Liver (tissue), 9 donors: ENCODE measurements around the gene FAM120B. TPM values are rescaled to one million over a fixed set of nuclear protein-coding genes. Genes with fewer than 3 reads are reported as not detected.
A peak's percentile ranks its signal among the peaks of the same experiment; 100 is the strongest.

Experiments
- DNase-seq: peaks from one replicate; pipeline ENCODE4 v3.0.0-alpha.2; 2017; ENCODE audit warnings: low spot score
- H3K27ac ChIP-seq, 2 donors: one replicate each; pipeline ENCODE4 v1.7.0; 2013; ENCODE audit warnings: inconsistent platforms in 2 of 2, low read length in 2 of 2, control low read depth in 1 of 2, low read depth in 1 of 2, mild to moderate bottlenecking in 1 of 2
- H3K27me3 ChIP-seq, 4 donors: one replicate each; pipeline versions ENCODE4 v1.6.1 to v1.7.0; 2013; ENCODE audit warnings: low read length in 3 of 4, inconsistent platforms in 1 of 4, mild to moderate bottlenecking in 1 of 4, moderate library complexity in 1 of 4; ENCODE audit not compliant: control insufficient read depth in 4 of 4, insufficient read depth in 4 of 4
- H3K36me3 ChIP-seq, 4 donors: one replicate each; pipeline versions ENCODE4 v1.6.1 to v1.7.0; 2013; ENCODE audit warnings: low read length in 3 of 4, mild to moderate bottlenecking in 3 of 4, low read depth in 1 of 4, moderate library complexity in 1 of 4; ENCODE audit not compliant: control insufficient read depth in 4 of 4, insufficient read depth in 3 of 4
- H3K4me1 ChIP-seq, 4 donors: one replicate each; pipeline versions ENCODE4 v1.6.1 to v1.7.0; 2013; ENCODE audit warnings: low read length in 3 of 4, mild to moderate bottlenecking in 3 of 4, moderate library complexity in 1 of 4; ENCODE audit not compliant: control insufficient read depth in 4 of 4, insufficient read depth in 4 of 4
- H3K4me3 ChIP-seq, 3 donors: one replicate each; pipeline versions ENCODE4 v1.6.1 to v1.7.0; 2013; ENCODE audit warnings: low read length in 3 of 3, control low read depth in 1 of 3, low read depth in 1 of 3, mild to moderate bottlenecking in 1 of 3
- H3K9ac ChIP-seq, 2 donors: one replicate each; pipeline ENCODE4 v1.7.0; 2013; ENCODE audit warnings: low read length in 2 of 2, mild to moderate bottlenecking in 2 of 2, moderate library complexity in 2 of 2, control low read depth in 1 of 2, low read depth in 1 of 2
- H3K9me3 ChIP-seq, 4 donors: one replicate each; pipeline versions ENCODE4 v1.6.1 to v1.7.0; 2013; ENCODE audit warnings: low read length in 3 of 4; ENCODE audit not compliant: control insufficient read depth in 4 of 4
- EGR1 ChIP-seq, 2 donors: IDR thresholded peaks; 2 replicates each; pipeline ENCODE4 v1.6.1; 2016 to 2018; ENCODE audit warnings: antibody characterized with exemption in 2 of 2, low read depth in 2 of 2
- FOXA2 ChIP-seq: IDR thresholded peaks from 2 replicates; pipeline ENCODE4 v1.6.1; 2016; ENCODE audit warnings: antibody characterized with exemption
- GABPA ChIP-seq, 2 donors: IDR thresholded peaks in 1 of 2; conservative IDR thresholded peaks in 1 of 2; 2 replicates each; pipeline ENCODE4 v1.6.1; 2016; ENCODE audit warnings: antibody characterized with exemption in 2 of 2, mild to moderate bottlenecking in 1 of 2, moderate library complexity in 1 of 2
- HNF4A ChIP-seq, 2 donors: conservative IDR thresholded peaks; 2 replicates each; pipeline ENCODE4 v1.6.1; 2016; ENCODE audit warnings: antibody characterized with exemption in 2 of 2, mild to moderate bottlenecking in 2 of 2
- HNF4G ChIP-seq: IDR thresholded peaks from 2 replicates; pipeline ENCODE4 v1.6.1; 2016; ENCODE audit warnings: antibody characterized with exemption
- RAD21 ChIP-seq, 2 donors: IDR thresholded peaks; 2 replicates each; pipeline ENCODE4 v1.6.1; 2016; ENCODE audit warnings: antibody characterized with exemption in 2 of 2, mild to moderate bottlenecking in 2 of 2
- RXRA ChIP-seq, 2 donors: IDR thresholded peaks; 2 replicates each; pipeline ENCODE4 v1.6.1; 2017 to 2018; ENCODE audit warnings: antibody characterized with exemption in 2 of 2, mild to moderate bottlenecking in 1 of 2
- SP1 ChIP-seq: IDR thresholded peaks from 2 replicates; pipeline ENCODE4 v1.6.1; 2018; ENCODE audit warnings: antibody characterized with exemption, mild to moderate bottlenecking
- TAF1 ChIP-seq: conservative IDR thresholded peaks from 2 replicates; pipeline ENCODE4 v1.6.1; 2016; ENCODE audit warnings: antibody characterized with exemption, mild to moderate bottlenecking
- YY1 ChIP-seq: IDR thresholded peaks from 2 replicates; pipeline ENCODE4 v1.6.1; 2016; ENCODE audit warnings: antibody characterized with exemption, mild to moderate bottlenecking
- WGBS: extraction: QIAGEN DNeasy Blood & Tissue Kit; methylation state at CpG from one replicate; pipeline ENCODE4 v1.1.7; 2013; 5-methylcytosine and 5-hydroxymethylcytosine counted together
- polyA plus RNA-seq, 2 donors: library from polyadenylated mRNA; stranded (reverse) in 1 of 2; unstranded in 1 of 2; fragments of 200-250 nt in 1 of 2; fragments of >200 nt in 1 of 2; fragmentation: Nextera tagmentation in 1 of 2; extraction: Ambion mirVana in 1 of 2; gene quantifications; one replicate each; pipeline versions ENCODE4 v1.2.1 to v1.2.3, GENCODE V29; 2013 to 2015
- total RNA-seq, 2 donors: library from RNA; depleted of rRNA; stranded (reverse); fragments of >200 nt; gene quantifications; one replicate each; pipeline ENCODE4 v1.2.3, GENCODE V29; 2014
- TF ChIP-seq, protein P1 (sequence below): IDR thresholded peaks from 2 replicates; pipeline ENCODE4 v1.6.1; 2016; ENCODE audit warnings: antibody characterized with exemption
- TF ChIP-seq, protein P2 (sequence below): IDR thresholded peaks from 2 replicates; pipeline ENCODE4 v1.6.1; 2016; ENCODE audit warnings: antibody characterized with exemption
- TF ChIP-seq, protein P3 (sequence below): IDR thresholded peaks from 2 replicates; pipeline ENCODE4 v1.6.1; 2016; ENCODE audit warnings: antibody characterized with exemption, mild to moderate bottlenecking
- donor health status: healthy.
- donor health status: healthy.
- donor health status: healthy.
- donor health status: healthy.
- donor health status: healthy.

The FAM120B gene
- total and polyA plus RNA-seq, 4 donors, result 6.0 to 11.1 (median 9.1) TPM

DNA sequence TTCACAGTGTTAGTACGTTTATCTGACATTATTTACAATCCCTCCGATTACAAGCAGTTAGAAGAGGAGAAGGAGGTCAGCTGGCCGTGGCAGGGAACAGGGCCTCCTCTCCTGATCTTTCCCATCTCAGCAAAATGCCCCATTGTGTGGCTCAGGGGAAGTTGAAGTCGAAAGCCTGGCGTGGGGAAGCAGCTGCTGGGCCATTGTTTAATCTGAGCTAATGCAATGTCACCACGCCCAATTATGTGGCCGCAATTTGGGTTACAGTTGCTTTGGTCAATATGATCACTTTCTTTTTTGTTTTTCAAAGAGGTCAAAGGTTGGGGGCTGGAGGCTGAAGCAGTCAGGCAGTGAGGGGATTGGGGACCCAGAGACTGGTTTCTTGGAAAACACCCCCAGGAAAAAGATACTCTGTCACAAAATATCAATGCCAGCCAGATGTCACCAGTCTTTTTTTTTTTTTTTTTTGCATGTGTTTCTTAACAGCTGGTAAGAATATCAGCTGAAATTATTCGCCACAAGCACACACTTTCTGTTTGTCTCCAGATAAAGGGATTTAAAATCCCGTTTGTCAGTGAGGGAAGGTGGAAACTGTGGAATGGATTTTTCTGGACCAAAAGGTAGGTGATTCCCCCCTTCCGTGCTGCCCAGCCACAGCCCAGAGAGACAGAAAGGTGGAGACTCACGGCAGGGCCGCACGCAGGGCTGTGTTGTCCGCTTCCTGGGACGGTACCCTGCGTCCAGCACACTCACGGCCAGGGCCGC, 40.3 kb upstream of the FAM120B start:
- 60% methylated on average over 18 of the region's 18 CpGs for WGBS
- DNase-seq, result no peak
- Histone ChIP-seq H3K9ac (peak overlapping the region in 1 of 2 donors; percentile 33), H3K9me3 (no peaks in the 10 kb centered on the region), H3K4me3 (no peak overlapping the region), H3K27me3 (no peaks in the 10 kb centered on the region), H3K27ac (peak overlapping the region; percentile 33 to 58), H3K4me1 (peaks cover 0 to 10% (median 6%) of the 10 kb centered on the region in 4 donors), H3K36me3 (no peaks in the 10 kb centered on the region)
- TF ChIP-seq HNF4G, result no peak
- peak; percentile 20 for TF ChIP-seq FOXA2
- peak; percentile 50 for TF ChIP-seq YY1

DNA sequence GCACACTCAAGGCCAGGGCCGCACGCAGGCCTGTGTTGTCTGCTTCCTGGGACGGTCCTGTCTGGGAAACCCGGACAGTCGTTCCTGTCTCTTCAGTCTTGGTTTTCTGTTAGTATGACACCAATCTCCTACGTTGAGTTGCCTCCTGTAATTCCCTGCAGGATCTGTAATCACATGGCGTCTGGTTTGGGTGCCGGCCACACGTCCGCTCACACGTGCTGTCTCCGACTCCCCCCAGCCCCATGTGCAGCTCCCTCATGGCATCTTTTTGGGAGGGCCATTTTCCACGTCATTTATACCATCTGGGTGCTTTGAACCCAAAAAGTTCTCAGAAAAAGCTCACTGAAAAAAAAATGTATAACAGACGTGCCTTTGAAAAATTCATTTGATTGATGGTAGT, 38.9 kb upstream of the FAM120B start:
- DNase-seq, result no peak
- Histone ChIP-seq H3K9me3 (no peaks in the 10 kb centered on the region), H3K4me1 (peaks cover 0 to 10% (median 6%) of the 10 kb centered on the region in 4 donors), H3K27ac (no peak overlapping the region), H3K4me3 (no peak overlapping the region), H3K36me3 (no peaks in the 10 kb centered on the region), H3K27me3 (no peaks in the 10 kb centered on the region), H3K9ac (no peak overlapping the region)
- 95% methylated on average over 14 of the region's 14 CpGs for WGBS
- TF ChIP-seq, protein P1, sequence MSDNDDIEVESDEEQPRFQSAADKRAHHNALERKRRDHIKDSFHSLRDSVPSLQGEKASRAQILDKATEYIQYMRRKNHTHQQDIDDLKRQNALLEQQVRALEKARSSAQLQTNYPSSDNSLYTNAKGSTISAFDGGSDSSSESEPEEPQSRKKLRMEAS, result no peak
- no peak for TF ChIP-seq RAD21 (IDR thresholded peaks at IDR 0.05)
- TF ChIP-seq GABPA (IDR thresholded peaks at IDR 0.05 in 1 of 2, conservative IDR thresholded peaks at IDR 0.05 in 1 of 2), result no peak
- TF ChIP-seq, protein P2, sequence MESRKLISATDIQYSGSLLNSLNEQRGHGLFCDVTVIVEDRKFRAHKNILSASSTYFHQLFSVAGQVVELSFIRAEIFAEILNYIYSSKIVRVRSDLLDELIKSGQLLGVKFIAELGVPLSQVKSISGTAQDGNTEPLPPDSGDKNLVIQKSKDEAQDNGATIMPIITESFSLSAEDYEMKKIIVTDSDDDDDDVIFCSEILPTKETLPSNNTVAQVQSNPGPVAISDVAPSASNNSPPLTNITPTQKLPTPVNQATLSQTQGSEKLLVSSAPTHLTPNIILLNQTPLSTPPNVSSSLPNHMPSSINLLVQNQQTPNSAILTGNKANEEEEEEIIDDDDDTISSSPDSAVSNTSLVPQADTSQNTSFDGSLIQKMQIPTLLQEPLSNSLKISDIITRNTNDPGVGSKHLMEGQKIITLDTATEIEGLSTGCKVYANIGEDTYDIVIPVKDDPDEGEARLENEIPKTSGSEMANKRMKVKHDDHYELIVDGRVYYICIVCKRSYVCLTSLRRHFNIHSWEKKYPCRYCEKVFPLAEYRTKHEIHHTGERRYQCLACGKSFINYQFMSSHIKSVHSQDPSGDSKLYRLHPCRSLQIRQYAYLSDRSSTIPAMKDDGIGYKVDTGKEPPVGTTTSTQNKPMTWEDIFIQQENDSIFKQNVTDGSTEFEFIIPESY, result no peak

DNA sequence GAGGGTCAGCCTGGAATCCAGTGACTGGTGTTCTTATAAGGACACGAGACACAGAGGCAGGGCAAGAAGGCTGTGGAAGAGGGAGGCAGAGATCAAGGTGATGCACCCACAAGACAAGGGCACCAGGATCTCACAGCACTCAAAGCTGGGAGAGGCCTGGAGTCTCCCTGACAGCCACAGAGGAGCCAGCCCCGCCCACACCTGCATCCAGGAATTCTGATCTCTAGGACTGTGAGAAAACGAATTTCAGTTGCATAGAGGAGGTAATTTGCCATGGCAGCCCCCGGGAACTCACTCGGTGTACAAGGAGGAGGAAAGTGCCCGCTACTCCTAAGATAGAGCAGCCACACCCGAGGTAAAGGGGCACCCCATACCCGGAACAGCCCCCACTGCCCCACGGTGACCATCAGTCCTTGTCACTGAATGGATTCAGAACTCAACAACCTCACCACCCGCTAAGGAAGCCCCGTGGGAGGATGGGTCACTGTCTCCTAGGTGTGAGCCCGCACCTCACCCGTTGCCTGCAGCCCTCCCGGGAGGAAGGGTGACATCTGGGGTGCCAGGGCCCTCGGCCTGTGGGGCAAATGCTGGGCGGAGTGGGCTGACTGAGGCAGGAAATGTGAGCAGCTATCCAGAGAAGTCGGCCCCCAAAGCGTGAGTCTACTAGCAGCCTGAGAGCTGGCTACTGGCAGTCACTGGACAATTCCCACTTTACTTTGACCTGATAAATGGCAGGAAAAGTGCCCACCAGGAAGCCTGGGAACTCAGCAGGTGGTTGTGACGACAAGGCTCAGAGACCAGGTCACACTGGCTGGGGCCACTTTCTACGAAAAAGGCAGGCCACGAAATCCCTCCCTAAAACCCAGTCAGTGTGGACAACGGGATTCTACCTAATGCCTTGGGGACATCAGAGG, 38.1 kb upstream of the FAM120B start:
- H3K27ac ChIP-seq, result no peak overlapping the region
- no peaks in the 10 kb centered on the region for H3K36me3 ChIP-seq
- TF ChIP-seq, protein P3, sequence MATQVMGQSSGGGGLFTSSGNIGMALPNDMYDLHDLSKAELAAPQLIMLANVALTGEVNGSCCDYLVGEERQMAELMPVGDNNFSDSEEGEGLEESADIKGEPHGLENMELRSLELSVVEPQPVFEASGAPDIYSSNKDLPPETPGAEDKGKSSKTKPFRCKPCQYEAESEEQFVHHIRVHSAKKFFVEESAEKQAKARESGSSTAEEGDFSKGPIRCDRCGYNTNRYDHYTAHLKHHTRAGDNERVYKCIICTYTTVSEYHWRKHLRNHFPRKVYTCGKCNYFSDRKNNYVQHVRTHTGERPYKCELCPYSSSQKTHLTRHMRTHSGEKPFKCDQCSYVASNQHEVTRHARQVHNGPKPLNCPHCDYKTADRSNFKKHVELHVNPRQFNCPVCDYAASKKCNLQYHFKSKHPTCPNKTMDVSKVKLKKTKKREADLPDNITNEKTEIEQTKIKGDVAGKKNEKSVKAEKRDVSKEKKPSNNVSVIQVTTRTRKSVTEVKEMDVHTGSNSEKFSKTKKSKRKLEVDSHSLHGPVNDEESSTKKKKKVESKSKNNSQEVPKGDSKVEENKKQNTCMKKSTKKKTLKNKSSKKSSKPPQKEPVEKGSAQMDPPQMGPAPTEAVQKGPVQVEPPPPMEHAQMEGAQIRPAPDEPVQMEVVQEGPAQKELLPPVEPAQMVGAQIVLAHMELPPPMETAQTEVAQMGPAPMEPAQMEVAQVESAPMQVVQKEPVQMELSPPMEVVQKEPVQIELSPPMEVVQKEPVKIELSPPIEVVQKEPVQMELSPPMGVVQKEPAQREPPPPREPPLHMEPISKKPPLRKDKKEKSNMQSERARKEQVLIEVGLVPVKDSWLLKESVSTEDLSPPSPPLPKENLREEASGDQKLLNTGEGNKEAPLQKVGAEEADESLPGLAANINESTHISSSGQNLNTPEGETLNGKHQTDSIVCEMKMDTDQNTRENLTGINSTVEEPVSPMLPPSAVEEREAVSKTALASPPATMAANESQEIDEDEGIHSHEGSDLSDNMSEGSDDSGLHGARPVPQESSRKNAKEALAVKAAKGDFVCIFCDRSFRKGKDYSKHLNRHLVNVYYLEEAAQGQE, result no peak
- TF ChIP-seq TAF1 (no peak), HNF4A (conservative IDR thresholded peaks at IDR 0.05) (no peak), SP1 (no peak), EGR1 (IDR thresholded peaks at IDR 0.05; ENCODE audit: low read depth in 2 of 2) (no peak), FOXA2 (no peak), RXRA (IDR thresholded peaks at IDR 0.05) (no peak)
- TF ChIP-seq, protein P2, result no peak
- no peaks in the 10 kb centered on the region for H3K27me3 ChIP-seq
- DNase-seq, result no peak
- 92% methylated on average over 22 of the region's 22 CpGs for WGBS
- peaks cover 0 to 10% (median 6%) of the 10 kb centered on the region in 4 donors for H3K4me1 ChIP-seq
- H3K4me3 ChIP-seq, result no peak overlapping the region
- no peak overlapping the region for H3K9ac ChIP-seq
- no peaks in the 10 kb centered on the region for H3K9me3 ChIP-seq
